ENCODE results near the gene FKBP3. TPM values are rescaled to one million over a fixed set of nuclear protein-coding genes. Genes with fewer than 3 reads are reported as not detected.
A peak's percentile ranks its signal among the peaks of the same experiment; 100 is the strongest.

The FKBP3 gene
- total and polyA plus RNA-seq, 2 of the 8 experiments (the other 6 are each of a cell fraction or from before 2014, with no cell fraction given): 36.0 to 149 TPM

DNA sequence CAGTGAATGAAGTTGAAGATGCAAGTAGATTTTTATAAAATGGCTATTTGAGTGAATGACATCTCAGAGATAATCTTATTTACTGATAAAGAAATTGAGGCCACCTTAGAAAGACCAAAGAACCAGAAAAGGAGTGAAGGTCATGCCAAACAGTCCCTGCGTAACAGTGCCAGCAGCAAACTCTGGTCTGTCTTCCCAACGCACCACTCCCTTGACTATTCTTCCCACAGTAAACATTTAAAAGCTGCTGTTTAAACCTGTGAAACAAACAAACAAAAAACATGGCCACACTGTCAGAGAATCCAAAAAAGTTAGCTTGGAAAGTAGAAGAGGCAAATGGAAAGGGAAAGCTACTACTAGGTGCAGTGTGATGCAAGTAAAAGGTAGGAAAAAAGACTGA is 51.9 kb downstream of the FKBP3 start:
- H3K79me2 ChIP-seq (ENCODE audit: control insufficient read depth in 1 of 2, insufficient read depth in 2 of 2, low read length in 2 of 2): peaks cover 19 to 35% of the 10 kb centered on the region in 2 experiments
- no peak for FAIRE-seq
- WGBS, 2 experiments (ENCODE audit: extremely low coverage in 1 of 2, insufficient coverage in 1 of 2, insufficient read length in 1 of 2, insufficient replicate concordance in 2 of 2, low coverage in 1 of 2, low lambda C conversion rate in 2 of 2, missing lambda C conversion rate in 1 of 2): 92% methylated on average over 2 of the region's 2 CpGs; no CpG with 5 or more reads in 1 of the 2 experiments
- TF ChIP-seq ZNF274 (IDR thresholded peaks at IDR 0.05; ENCODE audit: borderline replicate concordance, extremely low read depth, low read length): no peak
- TF ChIP-seq CEBPB (IDR thresholded peaks at IDR 0.05; ENCODE audit: low read depth, low read length): no peak
- no peak for TF ChIP-seq BRCA1 (IDR thresholded peaks at IDR 0.05; ENCODE audit: low read depth, low read length)
- TF ChIP-seq RAD21 (IDR thresholded peaks at IDR 0.05 in 1 of 2, conservative IDR thresholded peaks at IDR 0.05 in 1 of 2; ENCODE audit: low read depth in 2 of 2, low read length in 2 of 2): no peak
- TF ChIP-seq CREB1 (IDR thresholded peaks at IDR 0.05): no peak
- no peak for TF ChIP-seq POU5F1 (IDR thresholded peaks at IDR 0.05; ENCODE audit: low read depth, low read length)
- TF ChIP-seq, protein P1, sequence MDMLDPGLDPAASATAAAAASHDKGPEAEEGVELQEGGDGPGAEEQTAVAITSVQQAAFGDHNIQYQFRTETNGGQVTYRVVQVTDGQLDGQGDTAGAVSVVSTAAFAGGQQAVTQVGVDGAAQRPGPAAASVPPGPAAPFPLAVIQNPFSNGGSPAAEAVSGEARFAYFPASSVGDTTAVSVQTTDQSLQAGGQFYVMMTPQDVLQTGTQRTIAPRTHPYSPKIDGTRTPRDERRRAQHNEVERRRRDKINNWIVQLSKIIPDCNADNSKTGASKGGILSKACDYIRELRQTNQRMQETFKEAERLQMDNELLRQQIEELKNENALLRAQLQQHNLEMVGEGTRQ (IDR thresholded peaks at IDR 0.05; ENCODE audit: low read length): no peak
- TF ChIP-seq NRF1 (IDR thresholded peaks at IDR 0.05; ENCODE audit: low read depth, low read length): no peak
- TF ChIP-seq ASH2L (IDR thresholded peaks at IDR 0.05; ENCODE audit: low read length): no peak
- no peak for TF ChIP-seq RFX5 (IDR thresholded peaks at IDR 0.05; ENCODE audit: borderline replicate concordance, low read depth, low read length)
- no peak for TF ChIP-seq CHD1 (IDR thresholded peaks at IDR 0.05; ENCODE audit: low read depth, low read length)
- TF ChIP-seq POLR2AphosphoS5 (IDR thresholded peaks at IDR 0.05; ENCODE audit: low read depth, low read length): no peak
- no peak for TF ChIP-seq SP4 (IDR thresholded peaks at IDR 0.05; ENCODE audit: low read length)
- TF ChIP-seq SIRT6 (IDR thresholded peaks at IDR 0.05; ENCODE audit: low read length): no peak
- TF ChIP-seq SP1 (IDR thresholded peaks at IDR 0.05; ENCODE audit: low read depth, low read length): no peak
- TF ChIP-seq CHD2 (IDR thresholded peaks at IDR 0.05; ENCODE audit: low read length): no peak

More for the DNA sequence above, 51.9 kb downstream of the FKBP3 start:
- Histone ChIP-seq H2BK5ac (ENCODE audit: low read depth, low read length) (no peak overlapping the region), H3K14ac (ENCODE audit: insufficient read length) (no peak overlapping the region), H3K27me3 (replicated peaks in 1 of 4; ENCODE audit: control insufficient read depth in 3 of 4, extremely low read depth in 1 of 4, insufficient read depth in 3 of 4, low read length in 3 of 4) (no peaks in the 10 kb centered on the region), H2BK12ac (ENCODE audit: low read depth, low read length) (no peak overlapping the region), H3K36me3 (ENCODE audit: control insufficient read depth in 2 of 4, insufficient read depth in 4 of 4, low read length in 3 of 4) (no peaks in the 10 kb centered on the region), H4K91ac (replicated peaks; ENCODE audit: insufficient read length, low read length) (no peak overlapping the region), H3K23me2 (ENCODE audit: low read depth, low read length) (peaks cover 3% of the 10 kb centered on the region; the same call in 1 of the 2 replicates), H4K5ac (ENCODE audit: insufficient read length, low read depth, low read length) (no peak overlapping the region), H3K18ac (ENCODE audit: extremely low read depth, low read length) (no peak overlapping the region), H2AK5ac (ENCODE audit: low read depth, low read length) (no peak overlapping the region), H4K8ac (ENCODE audit: extremely low read depth, insufficient read depth, low read length) (no peak overlapping the region), H3K4me2 (ENCODE audit: insufficient read depth in 1 of 2, low read depth in 2 of 2, low read length in 2 of 2) (no peak overlapping the region; a peak in 1 of 4 replicates), H2BK120ac (replicated peaks; ENCODE audit: low read depth, low read length) (no peak overlapping the region), H3K4ac (replicated peaks; ENCODE audit: insufficient read length, low read depth, low read length) (no peak overlapping the region), H3K9me3 (ENCODE audit: insufficient read depth in 2 of 2, low read depth in 1 of 2, low read length in 1 of 2) (no peaks in the 10 kb centered on the region), H3K56ac (replicated peaks; ENCODE audit: insufficient read length, low read depth, low read length) (no peak overlapping the region), H3K4me1 (replicated peaks in 1 of 4; ENCODE audit: control insufficient read depth in 3 of 4, insufficient read depth in 4 of 4, low read length in 3 of 4) (peaks cover 0 to 6% (median 4%) of the 10 kb centered on the region in 4 experiments; a peak in 3 of 7 replicates), H2AFZ (ENCODE audit: low read length) (peak overlapping the region; percentile 49; the same call in 1 of the 2 replicates), H2BK20ac (ENCODE audit: low read length) (no peak overlapping the region), H3K79me1 (ENCODE audit: low read depth, low read length) (no peaks in the 10 kb centered on the region), H3K23ac (ENCODE audit: insufficient read length) (no peak overlapping the region), H2BK15ac (ENCODE audit: low read length) (no peak overlapping the region), H3K27ac (ENCODE audit: low read depth, low read length) (no peak overlapping the region), H3K4me3 (ENCODE audit: extremely low read depth in 1 of 4, insufficient read depth in 2 of 4, low read depth in 3 of 4, low read length in 4 of 4) (no peak overlapping the region), H3K9ac (replicated peaks in 1 of 4; ENCODE audit: extremely low read depth in 1 of 4, low read depth in 3 of 4, low read length in 3 of 4) (no peak overlapping the region), H4K20me1 (replicated peaks in 1 of 2; ENCODE audit: control insufficient read depth in 1 of 2, insufficient read depth in 2 of 2, low read length in 2 of 2) (peaks cover 0 to 5% of the 10 kb centered on the region in 2 experiments)
- ChIA-PET CTCF (ENCODE audit: partially characterized antibody) (no interaction called here), POLR2A (ENCODE audit: partially characterized antibody) (no interaction called here)
- DNase-seq (ENCODE audit: low read depth in 1 of 2, low spot score in 2 of 2): no peak

Data from H1 (cell line).